ENCODE results near the gene AMOTL1. TPM values are rescaled to one million over a fixed set of nuclear protein-coding genes. Genes with fewer than 3 reads are reported as not detected.
"Not testable (repeated sequence)": the region's sequence is repeated elsewhere in the genome, so short reads cannot be mapped to it uniquely, and the experiment has no call there.

Gene AMOTL1
- total and polyA plus RNA-seq, 5 donors from 2014 or later = 0.20 to 0.67 (median 0.40) TPM; not detected in 1

DNA sequence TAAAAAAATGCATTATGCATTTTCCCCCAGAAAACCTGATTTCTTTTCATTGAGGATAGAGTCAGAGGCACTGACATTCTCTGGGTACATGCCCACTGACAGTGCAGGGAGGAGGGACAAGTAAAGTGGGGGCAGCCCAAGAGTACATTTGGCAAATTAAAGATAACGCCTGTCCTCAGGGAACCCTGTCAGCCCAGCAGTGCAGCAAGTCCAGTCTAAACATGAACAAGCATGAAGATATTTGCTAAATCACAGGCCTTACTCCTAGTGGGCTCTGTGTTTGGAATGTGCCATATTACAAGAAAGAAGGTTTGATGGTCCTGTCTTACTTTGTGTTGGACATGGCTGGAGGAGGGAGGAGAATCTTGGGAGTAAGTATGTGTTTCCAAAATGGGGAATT is 37.9 kb downstream of the AMOTL1 start:
- no peaks in the 10 kb centered on the region for H3K36me3 Mint-ChIP-seq
- Histone ChIP-seq H3K9me3 (ENCODE audit: control insufficient read depth in 2 of 2, low read length in 2 of 2) (no peaks in the 10 kb centered on the region), H3K4me3 (ENCODE audit: low read depth, low read length) (no peak overlapping the region), H3K27me3 (ENCODE audit: control insufficient read depth, insufficient read depth, low read length) (peaks cover 2% of the 10 kb centered on the region), H3K27ac (ENCODE audit: insufficient read depth, low read length, poor library complexity, severe bottlenecking) (no peak overlapping the region), H3K36me3 (ENCODE audit: control insufficient read depth, insufficient read depth, low read length) (no peaks in the 10 kb centered on the region), H3K4me1 (ENCODE audit: control insufficient read depth, insufficient read depth, low read length, poor library complexity, severe bottlenecking) (no peaks in the 10 kb centered on the region)
- ATAC-seq (ENCODE audit: low read depth in 2 of 2) = no peak
- DNase-seq = no peak
- H3K27ac Mint-ChIP-seq = no peak overlapping the region
- peaks cover 0 to 1% (median 0%) of the 10 kb centered on the region in 4 donors for H3K4me1 Mint-ChIP-seq
- H3K9me3 Mint-ChIP-seq = no peaks in the 10 kb centered on the region
- H3K4me3 Mint-ChIP-seq = no peak overlapping the region
- H3K27me3 Mint-ChIP-seq = peaks cover 6% of the 10 kb centered on the region

DNA sequence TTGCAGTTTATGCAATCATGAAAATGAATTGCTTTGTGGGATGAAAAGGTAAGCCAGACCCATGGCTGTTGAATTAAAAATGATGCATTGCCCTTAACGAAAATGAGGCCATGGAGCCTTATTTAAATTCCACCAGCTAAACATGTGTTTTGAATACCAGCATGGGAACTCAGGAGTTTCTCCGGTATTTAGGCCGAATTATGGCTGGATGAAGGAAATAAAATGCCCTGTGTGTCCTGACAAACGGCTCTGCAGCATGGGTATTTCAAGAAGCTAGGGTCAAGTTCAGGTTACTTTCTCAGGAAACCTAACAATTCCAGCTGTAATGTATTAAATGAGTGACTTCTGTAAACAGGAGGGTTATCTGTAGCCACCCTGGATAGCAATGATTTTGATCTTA is 38.3 kb downstream of the AMOTL1 start:
- no peak overlapping the region for H3K4me3 Mint-ChIP-seq

DNA sequence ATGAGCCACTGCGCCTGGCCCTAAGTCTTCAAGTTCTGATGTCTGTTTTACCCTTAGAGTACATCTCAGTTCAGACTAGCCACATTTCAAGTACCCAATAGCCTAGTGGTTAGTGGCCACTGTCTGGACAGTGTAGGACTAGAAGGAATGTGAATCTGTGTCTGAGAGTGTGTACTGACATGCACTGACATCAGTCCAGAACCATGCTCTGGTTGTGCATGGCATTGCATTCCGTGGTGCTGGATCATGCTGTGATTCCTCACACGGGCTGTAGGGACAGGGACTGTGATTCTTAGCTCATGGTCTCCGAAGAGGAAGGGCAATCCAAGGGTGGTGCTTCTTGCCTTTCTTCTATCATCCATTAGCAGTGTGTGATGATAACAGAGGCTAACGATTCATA is 41.1 kb downstream of the AMOTL1 start:
- H3K4me3 Mint-ChIP-seq = no peak overlapping the region

More for the DNA sequence above, 38.3 kb downstream of the AMOTL1 start:
- Histone ChIP-seq H3K9me3 (ENCODE audit: control insufficient read depth in 2 of 2, low read length in 2 of 2) (no peaks in the 10 kb centered on the region), H3K27me3 (ENCODE audit: control insufficient read depth, insufficient read depth, low read length) (peaks cover 2% of the 10 kb centered on the region), H3K36me3 (ENCODE audit: control insufficient read depth, insufficient read depth, low read length) (no peaks in the 10 kb centered on the region), H3K4me3 (ENCODE audit: low read depth, low read length) (no peak overlapping the region), H3K27ac (ENCODE audit: insufficient read depth, low read length, poor library complexity, severe bottlenecking) (no peak overlapping the region), H3K4me1 (ENCODE audit: control insufficient read depth, insufficient read depth, low read length, poor library complexity, severe bottlenecking) (no peaks in the 10 kb centered on the region)
- DNase-seq (no peak), ATAC-seq (ENCODE audit: low read depth in 2 of 2) (no peak)
- H3K9me3 Mint-ChIP-seq = no peaks in the 10 kb centered on the region
- no peak overlapping the region for H3K27ac Mint-ChIP-seq
- H3K27me3 Mint-ChIP-seq = peaks cover 6% of the 10 kb centered on the region
- no peaks in the 10 kb centered on the region for H3K36me3 Mint-ChIP-seq
- H3K4me1 Mint-ChIP-seq = peaks cover 0 to 1% (median 0%) of the 10 kb centered on the region in 4 donors

DNA sequence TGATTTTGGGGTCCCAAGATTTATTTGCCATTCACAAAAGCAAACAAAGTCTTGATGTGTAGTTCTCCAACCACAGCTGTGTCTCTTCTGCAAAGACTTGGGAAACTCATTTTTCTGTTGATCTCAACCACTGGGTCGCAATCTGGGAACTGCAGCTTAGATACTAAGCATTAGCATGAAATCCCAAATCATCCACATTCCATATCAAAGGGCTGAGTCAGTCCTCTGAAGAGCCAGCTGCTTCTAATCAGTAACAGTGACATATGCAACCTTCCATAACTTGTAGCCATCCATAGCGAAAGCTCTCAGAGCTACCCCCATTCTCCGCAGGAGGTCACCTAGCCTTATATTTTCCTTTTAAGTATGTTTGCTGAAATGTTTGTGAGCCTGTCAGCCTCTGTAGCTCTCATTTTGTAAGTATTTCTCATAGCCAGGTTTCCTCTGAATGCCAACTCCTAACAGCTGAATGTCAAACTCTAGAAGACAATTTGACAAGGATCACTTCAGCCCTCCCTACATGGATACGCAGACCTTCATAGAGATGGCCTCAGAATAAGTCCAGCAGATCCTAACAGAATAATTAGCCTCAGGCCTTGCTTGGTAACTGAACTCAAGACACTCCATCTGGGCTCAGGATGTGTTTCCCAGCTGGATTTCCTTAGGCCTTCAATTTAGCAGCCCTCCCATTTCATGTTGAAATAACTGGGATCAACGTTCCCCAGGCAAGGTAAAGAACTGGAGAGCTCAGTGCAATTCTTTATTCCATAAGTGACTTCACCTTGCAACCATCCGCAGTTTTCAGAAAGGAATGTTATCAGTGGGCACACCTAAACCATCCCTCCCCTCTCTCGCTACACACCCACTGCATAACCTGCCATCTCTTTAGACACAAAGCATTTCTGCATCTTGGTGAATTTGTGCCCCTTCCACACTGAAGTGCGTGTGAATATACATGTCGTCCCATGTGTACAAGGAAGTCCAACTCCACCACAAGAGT is 44.9 kb downstream of the AMOTL1 start:
- not testable (repeated sequence) for H3K27ac ChIP-seq (ENCODE audit: insufficient read depth, low read length, poor library complexity, severe bottlenecking); H3K27me3 Mint-ChIP-seq; DNase-seq; H3K9me3 Mint-ChIP-seq; H3K4me3 ChIP-seq (ENCODE audit: low read depth, low read length); H3K27ac Mint-ChIP-seq; ATAC-seq (ENCODE audit: low read depth in 2 of 2); H3K4me1 Mint-ChIP-seq; H3K4me1 ChIP-seq (ENCODE audit: control insufficient read depth, insufficient read depth, low read length, poor library complexity, severe bottlenecking); H3K36me3 Mint-ChIP-seq; H3K36me3 ChIP-seq (ENCODE audit: control insufficient read depth, insufficient read depth, low read length); H3K4me3 Mint-ChIP-seq; H3K9me3 ChIP-seq (ENCODE audit: control insufficient read depth in 2 of 2, low read length in 2 of 2); H3K27me3 ChIP-seq (ENCODE audit: control insufficient read depth, insufficient read depth, low read length)

More for the DNA sequence above, 41.1 kb downstream of the AMOTL1 start:
- H3K27ac ChIP-seq (ENCODE audit: insufficient read depth, low read length, poor library complexity, severe bottlenecking) = no peak overlapping the region
- peaks cover 2% of the 10 kb centered on the region for H3K27me3 ChIP-seq (ENCODE audit: control insufficient read depth, insufficient read depth, low read length)
- H3K9me3 ChIP-seq (ENCODE audit: control insufficient read depth in 2 of 2, low read length in 2 of 2) = no peaks in the 10 kb centered on the region
- Mint-ChIP-seq H3K36me3 (no peaks in the 10 kb centered on the region), H3K9me3 (peaks cover 0 to 2% (median 0%) of the 10 kb centered on the region in 7 donors), H3K27ac (no peak overlapping the region), H3K27me3 (peaks cover 9% of the 10 kb centered on the region), H3K4me1 (no peaks in the 10 kb centered on the region)
- DNase-seq (no peak), ATAC-seq (ENCODE audit: low read depth in 2 of 2) (no peak)
- H3K36me3 ChIP-seq (ENCODE audit: control insufficient read depth, insufficient read depth, low read length) = no peaks in the 10 kb centered on the region
- H3K4me3 ChIP-seq (ENCODE audit: low read depth, low read length) = no peak overlapping the region
- H3K4me1 ChIP-seq (ENCODE audit: control insufficient read depth, insufficient read depth, low read length, poor library complexity, severe bottlenecking) = no peaks in the 10 kb centered on the region

DNA sequence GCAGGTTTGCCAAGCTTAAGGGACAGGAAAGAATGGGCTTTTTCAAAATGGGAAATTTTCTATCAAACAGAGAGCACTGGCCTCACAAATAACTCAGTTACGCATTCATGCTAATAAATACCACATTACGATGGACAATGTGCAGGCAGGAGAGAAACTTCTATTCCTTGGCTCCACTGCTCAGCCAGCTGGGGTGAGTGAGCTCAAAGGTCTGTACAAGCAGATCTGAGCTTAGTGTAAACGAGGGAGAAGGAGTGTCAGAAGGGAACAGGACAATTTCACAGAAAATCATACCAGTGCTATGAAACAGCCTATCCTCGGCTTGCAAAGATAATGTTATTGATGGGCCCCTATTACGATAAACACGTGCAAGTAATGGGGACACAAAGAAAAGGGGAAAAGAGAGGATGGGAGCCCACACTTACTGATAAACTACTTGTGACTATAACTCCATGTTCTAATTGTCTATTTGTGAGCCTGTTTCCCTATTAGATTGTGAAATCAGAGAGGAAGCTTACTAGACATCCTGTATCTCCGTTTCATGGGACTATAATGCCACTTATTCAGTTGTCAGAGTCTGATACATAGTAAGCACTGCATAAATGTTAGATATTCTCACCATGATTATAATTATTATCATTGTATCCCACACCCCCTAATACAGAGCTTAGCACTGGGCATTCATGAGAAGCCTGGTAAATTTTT is 46.3 kb downstream of the AMOTL1 start:
- Mint-ChIP-seq H3K36me3 (no peaks in the 10 kb centered on the region), H3K27ac (no peak overlapping the region), H3K4me1 (no peaks in the 10 kb centered on the region), H3K9me3 (peaks cover 0 to 7% (median 2%) of the 10 kb centered on the region in 7 donors), H3K4me3 (no peak overlapping the region), H3K27me3 (peaks cover 4% of the 10 kb centered on the region)
- no peak for DNase-seq
- Histone ChIP-seq H3K4me1 (ENCODE audit: control insufficient read depth, insufficient read depth, low read length, poor library complexity, severe bottlenecking) (no peaks in the 10 kb centered on the region), H3K27me3 (ENCODE audit: control insufficient read depth, insufficient read depth, low read length) (peaks cover 3% of the 10 kb centered on the region), H3K4me3 (ENCODE audit: low read depth, low read length) (no peak overlapping the region), H3K36me3 (ENCODE audit: control insufficient read depth, insufficient read depth, low read length) (no peaks in the 10 kb centered on the region), H3K27ac (ENCODE audit: insufficient read depth, low read length, poor library complexity, severe bottlenecking) (no peak overlapping the region), H3K9me3 (ENCODE audit: control insufficient read depth in 2 of 2, low read length in 2 of 2) (peaks cover 3 to 5% of the 10 kb centered on the region in 2 experiments)
- ATAC-seq (ENCODE audit: low read depth in 2 of 2) = no peak

DNA sequence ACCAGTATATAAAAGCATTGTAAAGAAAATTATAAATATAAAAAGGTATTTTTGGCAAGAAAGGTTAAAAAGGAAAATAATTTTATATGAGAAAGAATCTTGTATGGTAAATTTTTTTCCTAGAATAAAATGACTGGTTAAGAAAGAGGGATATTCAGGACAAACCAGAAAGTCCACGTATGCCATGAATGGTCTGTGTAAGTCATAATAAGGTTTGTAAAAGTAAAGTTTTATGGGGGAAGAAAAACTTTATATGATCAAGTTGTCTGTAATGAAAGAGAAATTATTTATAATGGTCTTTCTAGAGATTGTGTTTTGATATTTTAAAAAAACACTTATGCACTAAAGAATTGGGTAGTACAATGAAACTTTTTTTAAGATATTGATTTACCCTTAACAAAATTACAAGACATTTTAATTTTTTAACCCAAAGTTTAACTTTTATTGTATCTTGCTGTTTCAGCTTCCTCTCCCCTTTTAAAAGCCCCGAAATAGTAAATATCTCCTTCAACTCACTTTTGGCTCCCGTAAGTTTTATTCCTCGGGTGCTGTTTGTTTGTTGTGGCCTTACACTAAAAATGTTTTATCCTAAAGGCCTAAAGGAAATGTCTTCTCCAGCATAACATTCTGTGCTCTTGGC is 47.7 kb downstream of the AMOTL1 start:
- H3K9me3 ChIP-seq (ENCODE audit: control insufficient read depth in 2 of 2, low read length in 2 of 2) = peaks cover 3 to 5% of the 10 kb centered on the region in 2 experiments
- Mint-ChIP-seq H3K36me3 (no peaks in the 10 kb centered on the region), H3K27me3 (peaks cover 4% of the 10 kb centered on the region)

DNA sequence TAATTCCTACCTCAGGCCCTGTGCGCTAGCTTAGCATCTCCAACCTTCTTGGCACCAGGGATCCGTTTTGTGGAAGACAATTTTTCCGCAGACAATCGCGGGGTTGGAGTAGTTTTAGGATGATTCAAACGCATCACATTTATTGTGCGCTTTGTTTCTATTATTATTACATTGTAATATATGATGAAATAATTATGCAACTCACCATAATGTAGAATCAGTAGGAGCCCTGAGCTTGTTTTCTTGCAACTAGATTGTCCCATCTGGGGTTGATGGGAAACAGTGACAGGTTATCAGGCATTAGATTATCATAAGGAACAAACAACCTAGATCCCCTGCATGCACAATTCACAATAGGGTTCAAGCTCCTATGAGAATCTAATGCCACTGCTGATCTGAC is 52.3 kb downstream of the AMOTL1 start:
- H3K27ac Mint-ChIP-seq = no peak overlapping the region
- no peak for ATAC-seq (ENCODE audit: low read depth in 2 of 2)
- H3K27ac ChIP-seq (ENCODE audit: insufficient read depth, low read length, poor library complexity, severe bottlenecking) = no peak overlapping the region
- DNase-seq = no peak
- no peak overlapping the region for H3K4me3 Mint-ChIP-seq
- H3K4me1 ChIP-seq (ENCODE audit: control insufficient read depth, insufficient read depth, low read length, poor library complexity, severe bottlenecking) = no peaks in the 10 kb centered on the region
- H3K9me3 Mint-ChIP-seq = peaks cover 0 to 7% (median 0%) of the 10 kb centered on the region in 7 donors
- peaks cover 3 to 5% of the 10 kb centered on the region in 2 experiments for H3K9me3 ChIP-seq (ENCODE audit: control insufficient read depth in 2 of 2, low read length in 2 of 2)
- peaks cover 3% of the 10 kb centered on the region for H3K27me3 ChIP-seq (ENCODE audit: control insufficient read depth, insufficient read depth, low read length)
- no peaks in the 10 kb centered on the region for H3K36me3 ChIP-seq (ENCODE audit: control insufficient read depth, insufficient read depth, low read length)
- H3K4me1 Mint-ChIP-seq = no peaks in the 10 kb centered on the region
- H3K27me3 Mint-ChIP-seq = no peaks in the 10 kb centered on the region
- no peak overlapping the region for H3K4me3 ChIP-seq (ENCODE audit: low read depth, low read length)
- no peaks in the 10 kb centered on the region for H3K36me3 Mint-ChIP-seq

More for the DNA sequence above, 47.7 kb downstream of the AMOTL1 start:
- no peaks in the 10 kb centered on the region for H3K4me1 ChIP-seq (ENCODE audit: control insufficient read depth, insufficient read depth, low read length, poor library complexity, severe bottlenecking)
- Mint-ChIP-seq H3K4me1 (no peaks in the 10 kb centered on the region), H3K9me3 (peaks cover 0 to 7% (median 2%) of the 10 kb centered on the region in 7 donors), H3K27ac (no peak overlapping the region), H3K4me3 (no peak overlapping the region)
- H3K36me3 ChIP-seq (ENCODE audit: control insufficient read depth, insufficient read depth, low read length) = no peaks in the 10 kb centered on the region
- peaks cover 3% of the 10 kb centered on the region for H3K27me3 ChIP-seq (ENCODE audit: control insufficient read depth, insufficient read depth, low read length)
- DNase-seq = no peak
- H3K4me3 ChIP-seq (ENCODE audit: low read depth, low read length) = no peak overlapping the region
- H3K27ac ChIP-seq (ENCODE audit: insufficient read depth, low read length, poor library complexity, severe bottlenecking) = no peak overlapping the region
- no peak for ATAC-seq (ENCODE audit: low read depth in 2 of 2)

Measured in CD4-positive, CD25-positive, alpha-beta regulatory T cell (primary cell).